ENCODE results near the gene SPATA46.
"Not testable (repeated sequence)": the region's sequence is repeated elsewhere in the genome, so short reads cannot be mapped to it uniquely, and the experiment has no call there.

The SPATA46 gene

GRCh38 chr1:162361349-162361748 lies 15.3 kb downstream of the SPATA46 start:
- H3K4me1 ChIP-seq (ENCODE audit: insufficient read depth, low read length) = no peaks in the 10 kb centered on the region
- H3K9ac ChIP-seq (ENCODE audit: low read depth, low read length) = no peak overlapping the region
- H3K9me3 ChIP-seq (ENCODE audit: control insufficient read depth, insufficient read depth, low read length) = no peaks in the 10 kb centered on the region
- H3K36me3 ChIP-seq (ENCODE audit: insufficient read depth, low read length) = no peaks in the 10 kb centered on the region

DNA sequence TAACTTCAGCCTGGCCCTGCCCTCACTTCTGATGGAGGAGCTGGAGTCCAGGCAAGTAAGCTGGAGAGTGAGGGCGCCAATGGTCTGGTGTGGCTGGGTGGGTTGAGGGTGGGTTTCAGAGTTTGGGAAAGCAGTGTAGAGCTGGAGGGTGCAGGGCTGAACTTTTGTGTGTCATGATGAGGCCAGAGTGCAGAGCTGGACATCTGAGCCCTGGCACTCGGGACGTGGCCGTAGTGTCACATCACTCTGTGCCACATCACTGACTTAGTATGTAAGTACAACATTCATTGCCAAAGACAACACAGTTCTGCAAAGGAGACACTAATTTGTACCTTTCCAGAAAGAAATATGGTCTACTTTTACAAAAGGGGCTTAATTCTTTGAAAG lies 15.8 kb downstream of the SPATA46 start:
- H3K9ac ChIP-seq (ENCODE audit: low read depth, low read length) = no peak overlapping the region
- H3K4me1 ChIP-seq (ENCODE audit: insufficient read depth, low read length) = no peaks in the 10 kb centered on the region
- H3K36me3 ChIP-seq (ENCODE audit: insufficient read depth, low read length) = no peaks in the 10 kb centered on the region
- no peaks in the 10 kb centered on the region for H3K9me3 ChIP-seq (ENCODE audit: control insufficient read depth, insufficient read depth, low read length)

DNA sequence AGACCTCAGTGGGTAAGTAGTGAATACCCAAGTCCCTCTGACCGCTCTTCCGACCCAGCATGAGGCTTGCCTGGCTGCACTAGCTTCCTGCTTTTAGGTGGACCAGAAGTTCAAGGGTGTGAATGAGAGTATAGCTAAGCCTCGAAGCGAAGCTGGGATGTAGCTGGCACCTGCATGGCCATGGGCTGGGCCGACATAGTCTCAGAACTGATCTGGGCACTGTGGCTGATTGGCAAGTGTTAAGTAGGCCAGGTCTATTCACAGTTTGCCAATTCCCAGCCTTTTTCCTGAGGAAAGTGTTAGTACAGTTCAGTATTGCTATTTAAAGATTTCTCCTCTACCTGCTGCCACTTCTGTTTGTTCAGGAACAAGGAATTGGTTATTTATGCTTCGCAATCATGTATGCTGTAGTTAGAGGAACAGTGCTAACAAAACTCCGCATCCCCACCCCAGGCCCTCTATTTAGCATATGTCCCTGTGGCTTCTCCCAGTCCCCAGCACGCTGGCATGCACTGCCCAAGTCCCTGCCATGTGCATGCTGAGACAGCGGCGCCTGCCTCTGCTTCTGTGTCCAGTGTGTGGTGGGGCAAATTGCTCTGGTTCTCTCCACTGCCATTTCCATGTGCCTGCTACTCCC lies 16.3 kb downstream of the SPATA46 start:
- H3K9me3 ChIP-seq (ENCODE audit: control insufficient read depth, insufficient read depth, low read length) = no peaks in the 10 kb centered on the region
- no peaks in the 10 kb centered on the region for H3K4me1 ChIP-seq (ENCODE audit: insufficient read depth, low read length)
- no peaks in the 10 kb centered on the region for H3K36me3 ChIP-seq (ENCODE audit: insufficient read depth, low read length)
- no peak overlapping the region for H3K9ac ChIP-seq (ENCODE audit: low read depth, low read length)

DNA sequence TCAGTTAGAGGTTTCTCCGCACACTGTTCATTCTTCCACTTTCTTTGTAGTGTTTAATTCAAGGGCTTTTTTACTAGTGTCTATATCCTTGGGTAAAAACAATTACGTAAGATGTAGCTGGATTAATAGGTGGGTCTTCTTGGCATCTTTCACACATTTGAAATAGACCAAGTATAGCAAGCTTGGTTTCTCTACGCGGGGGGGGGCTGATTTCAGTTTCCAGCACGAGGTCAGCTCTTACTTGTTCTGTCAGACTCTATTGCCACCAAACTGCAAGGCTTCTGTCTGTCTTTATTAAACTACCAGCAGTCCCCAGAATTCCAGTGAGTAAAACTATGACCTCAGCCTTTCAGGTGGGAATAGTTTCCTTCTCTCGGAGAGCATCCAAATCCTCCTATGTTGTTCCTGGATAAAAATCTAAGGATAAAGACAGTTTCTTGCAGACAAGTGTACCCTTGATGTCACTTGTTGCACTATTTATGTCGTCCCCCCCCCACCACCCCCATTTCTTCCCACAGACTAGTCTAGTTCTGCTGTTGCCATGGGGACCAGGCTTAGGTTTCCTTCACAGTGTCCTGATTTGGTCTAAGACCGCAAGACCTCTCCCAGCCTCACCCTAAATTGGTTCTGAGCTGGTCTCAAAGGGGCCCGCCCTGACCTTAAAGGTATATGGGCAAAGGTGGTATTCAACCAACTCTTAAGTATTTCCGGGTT lies 17.0 kb downstream of the SPATA46 start:
- no peaks in the 10 kb centered on the region for H3K4me1 ChIP-seq (ENCODE audit: insufficient read depth, low read length)
- no peaks in the 10 kb centered on the region for H3K36me3 ChIP-seq (ENCODE audit: insufficient read depth, low read length)
- no peak overlapping the region for H3K9ac ChIP-seq (ENCODE audit: low read depth, low read length)
- no peaks in the 10 kb centered on the region for H3K9me3 ChIP-seq (ENCODE audit: control insufficient read depth, insufficient read depth, low read length)

GRCh38 chr1:162358928-162359327 lies 17.7 kb downstream of the SPATA46 start:
- Histone ChIP-seq H3K9ac (ENCODE audit: low read depth, low read length) (no peak overlapping the region), H3K36me3 (ENCODE audit: insufficient read depth, low read length) (no peaks in the 10 kb centered on the region), H3K9me3 (ENCODE audit: control insufficient read depth, insufficient read depth, low read length) (no peaks in the 10 kb centered on the region), H3K4me1 (ENCODE audit: insufficient read depth, low read length) (no peaks in the 10 kb centered on the region)

GRCh38 chr1:162357681-162358266 lies 18.9 kb downstream of the SPATA46 start:
- H3K36me3 ChIP-seq (ENCODE audit: insufficient read depth, low read length) = no peaks in the 10 kb centered on the region
- no peak overlapping the region for H3K9ac ChIP-seq (ENCODE audit: low read depth, low read length)
- H3K4me1 ChIP-seq (ENCODE audit: insufficient read depth, low read length) = peaks cover 9% of the 10 kb centered on the region
- H3K9me3 ChIP-seq (ENCODE audit: control insufficient read depth, insufficient read depth, low read length) = no peaks in the 10 kb centered on the region

DNA sequence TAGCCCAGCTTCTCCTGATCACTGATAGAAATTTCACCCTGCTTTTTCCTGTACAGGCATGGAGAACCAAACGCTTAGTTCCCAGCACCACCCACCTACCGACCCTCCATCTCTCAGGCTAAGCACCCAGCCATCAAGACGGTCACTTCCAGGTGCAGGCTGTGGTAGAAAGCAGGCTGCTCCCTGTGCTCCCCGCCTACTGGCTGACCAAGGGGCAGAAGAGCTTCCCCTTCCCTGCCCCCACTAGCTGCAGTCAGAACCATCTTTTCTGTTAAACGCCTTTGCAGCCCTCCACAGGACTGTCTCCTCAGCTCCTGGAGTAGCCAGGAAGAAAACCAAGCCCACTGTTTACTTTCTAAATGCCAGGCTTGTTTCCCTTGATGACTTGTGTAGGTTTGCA lies 23.0 kb downstream of the SPATA46 start:
- Histone ChIP-seq H3K9ac (ENCODE audit: low read depth, low read length) (no peak overlapping the region), H3K9me3 (ENCODE audit: control insufficient read depth, insufficient read depth, low read length) (no peaks in the 10 kb centered on the region), H3K4me1 (ENCODE audit: insufficient read depth, low read length) (peaks cover 21% of the 10 kb centered on the region), H3K36me3 (ENCODE audit: insufficient read depth, low read length) (no peaks in the 10 kb centered on the region)

GRCh38 chr1:162353078-162353477 lies 23.6 kb downstream of the SPATA46 start:
- peaks cover 21% of the 10 kb centered on the region for H3K4me1 ChIP-seq (ENCODE audit: insufficient read depth, low read length)
- H3K36me3 ChIP-seq (ENCODE audit: insufficient read depth, low read length) = no peaks in the 10 kb centered on the region
- no peaks in the 10 kb centered on the region for H3K9me3 ChIP-seq (ENCODE audit: control insufficient read depth, insufficient read depth, low read length)
- H3K9ac ChIP-seq (ENCODE audit: low read depth, low read length) = no peak overlapping the region

DNA sequence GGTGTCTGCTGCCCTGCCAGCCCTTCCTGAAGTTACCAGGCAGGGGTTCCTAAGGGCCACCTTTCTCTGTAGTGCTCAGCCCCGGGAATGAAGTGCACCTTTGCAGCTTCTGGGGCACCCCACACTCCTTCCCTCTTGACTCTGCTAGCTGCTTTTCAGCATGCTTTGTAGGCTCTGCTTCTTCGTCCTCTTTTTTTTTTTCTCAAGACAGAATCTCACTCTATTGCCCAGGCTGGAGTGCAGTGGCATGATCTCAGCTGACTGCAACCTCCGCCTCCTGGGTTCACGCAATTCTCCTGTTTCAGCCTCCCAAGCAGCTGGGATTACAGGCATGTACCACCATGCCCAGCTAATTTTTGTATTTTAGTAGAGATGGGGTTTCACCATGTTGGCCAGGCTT lies 24.8 kb downstream of the SPATA46 start:
- not testable (repeated sequence) for H3K36me3 ChIP-seq (ENCODE audit: insufficient read depth, low read length); H3K9me3 ChIP-seq (ENCODE audit: control insufficient read depth, insufficient read depth, low read length); H3K9ac ChIP-seq (ENCODE audit: low read depth, low read length)
- H3K4me1 ChIP-seq (ENCODE audit: insufficient read depth, low read length) = peaks cover 21% of the 10 kb centered on the region

- Histone ChIP-seq H3K36me3 (ENCODE audit: insufficient read depth, low read length) (no peaks in the 10 kb centered on the region), H3K9ac (ENCODE audit: low read depth, low read length) (no peak overlapping the region), H3K9me3 (ENCODE audit: control insufficient read depth, insufficient read depth, low read length) (no peaks in the 10 kb centered on the region), H3K4me1 (ENCODE audit: insufficient read depth, low read length) (peaks cover 21% of the 10 kb centered on the region)
Observed at GRCh38 chr1:162351246-162351842, 25.3 kb downstream of the SPATA46 start.

DNA sequence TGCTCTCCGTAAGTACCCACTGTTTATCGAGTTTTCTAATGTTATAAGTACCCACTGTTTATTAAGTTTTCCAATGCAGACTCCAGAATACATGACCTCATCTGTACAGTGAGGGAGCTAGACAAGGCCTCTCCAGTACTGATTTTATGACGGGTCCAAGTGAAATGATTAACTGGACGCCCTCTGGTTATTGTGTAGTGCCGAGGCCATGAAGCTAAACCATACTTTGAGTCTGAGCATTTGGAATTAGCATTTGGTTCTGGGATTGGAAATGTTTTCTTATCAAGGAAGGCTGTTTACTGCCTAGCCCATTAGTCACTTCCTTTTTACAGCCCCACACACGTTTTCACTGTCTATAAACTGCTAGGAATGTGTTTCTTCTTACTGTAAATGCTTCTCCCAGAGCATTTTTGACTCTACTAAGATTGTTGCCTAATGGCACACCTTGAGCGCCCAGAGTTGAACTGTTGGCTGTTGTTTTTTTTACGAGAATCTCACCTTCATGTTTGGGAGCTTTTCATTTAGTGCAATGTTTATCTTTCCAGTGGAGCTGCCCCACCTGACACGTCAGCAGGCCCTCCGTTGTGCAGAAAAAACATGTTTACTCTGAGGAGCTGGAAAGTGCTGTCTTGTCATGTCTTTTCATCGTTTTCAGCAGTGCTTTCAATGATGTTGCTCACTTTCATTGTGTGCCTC lies 26.9 kb downstream of the SPATA46 start:
- Histone ChIP-seq H3K36me3 (ENCODE audit: insufficient read depth, low read length) (no peaks in the 10 kb centered on the region), H3K4me1 (ENCODE audit: insufficient read depth, low read length) (peaks cover 21% of the 10 kb centered on the region), H3K9ac (ENCODE audit: low read depth, low read length) (no peak overlapping the region), H3K9me3 (ENCODE audit: control insufficient read depth, insufficient read depth, low read length) (no peaks in the 10 kb centered on the region)

GRCh38 chr1:162347281-162347680 lies 29.4 kb downstream of the SPATA46 start:
- Histone ChIP-seq H3K9ac (ENCODE audit: low read depth, low read length) (no peak overlapping the region), H3K9me3 (ENCODE audit: control insufficient read depth, insufficient read depth, low read length) (no peaks in the 10 kb centered on the region), H3K36me3 (ENCODE audit: insufficient read depth, low read length) (no peaks in the 10 kb centered on the region), H3K4me1 (ENCODE audit: insufficient read depth, low read length) (peaks cover 9% of the 10 kb centered on the region; the same call in 1 of the 2 replicates)

GRCh38 chr1:162343470-162343869 lies 33.2 kb downstream of the SPATA46 start:
- Histone ChIP-seq H3K4me1 (ENCODE audit: insufficient read depth, low read length) (no peaks in the 10 kb centered on the region), H3K9me3 (ENCODE audit: control insufficient read depth, insufficient read depth, low read length) (no peaks in the 10 kb centered on the region), H3K9ac (ENCODE audit: low read depth, low read length) (no peak overlapping the region), H3K36me3 (ENCODE audit: insufficient read depth, low read length) (no peaks in the 10 kb centered on the region)

DNA sequence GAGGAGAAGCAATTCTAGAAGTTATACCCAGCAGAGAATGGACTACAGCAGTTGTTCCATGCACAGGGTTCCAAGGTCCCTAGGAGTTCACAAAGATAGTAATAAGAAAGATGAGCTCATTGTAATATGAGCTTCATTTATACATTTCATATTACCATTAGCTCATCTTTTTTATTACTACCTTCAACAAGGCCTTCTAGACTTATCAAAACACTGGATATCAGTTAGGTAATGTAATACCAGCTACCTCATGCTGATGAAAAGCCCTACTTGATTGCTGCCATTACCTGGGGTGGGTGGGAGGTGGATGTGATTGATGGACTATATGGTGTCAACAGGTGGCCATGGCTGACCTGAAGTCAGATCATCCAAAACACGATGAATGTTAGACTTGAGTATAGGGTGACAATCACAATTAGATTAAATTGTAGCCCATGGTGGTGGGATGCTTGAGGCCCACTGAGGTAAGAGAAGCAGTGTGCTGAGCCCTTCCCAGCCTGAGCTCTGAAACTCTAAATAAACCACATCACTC lies 34.1 kb downstream of the SPATA46 start:
- Histone ChIP-seq H3K9me3 (ENCODE audit: control insufficient read depth, insufficient read depth, low read length) (no peaks in the 10 kb centered on the region), H3K9ac (ENCODE audit: low read depth, low read length) (no peak overlapping the region), H3K36me3 (ENCODE audit: insufficient read depth, low read length) (no peaks in the 10 kb centered on the region), H3K4me1 (ENCODE audit: insufficient read depth, low read length) (no peaks in the 10 kb centered on the region)
